CD14-positive monocyte (primary cell): ENCODE data around the gene CNRIP1. TPM values are rescaled to one million over a fixed set of nuclear protein-coding genes. Genes with fewer than 3 reads are reported as not detected.
"Not testable (repeated sequence)": the region's sequence is repeated elsewhere in the genome, so short reads cannot be mapped to it uniquely, and the experiment has no call there.

Experiments used
- DNase-seq, 3 donors: peaks; one replicate each; pipeline ENCODE4 v3.0.0-alpha.2; 2011 to 2022
- H2AFZ ChIP-seq: 2 replicates; pipeline ENCODE4 v1.6.0; 2012; ENCODE audit warnings: mild to moderate bottlenecking, low read depth, low read length, inconsistent platforms; ENCODE audit not compliant: insufficient read depth, poor library complexity, severe bottlenecking
- H3K27ac ChIP-seq, 2 donors: 1 replicate in 1 of 2; 2 replicates in 1 of 2; pipeline ENCODE4 v1.5.1; 2012 to 2013; ENCODE audit warnings: low read length in 2 of 2, control low read depth in 1 of 2, inconsistent platforms in 1 of 2, low read depth in 1 of 2, mild to moderate bottlenecking in 1 of 2
- H3K27me3 ChIP-seq, 2 donors: one replicate each; pipeline versions ENCODE4 v1.6.0 to v1.6.1; 2011 to 2013; ENCODE audit warnings: low read length in 2 of 2; ENCODE audit not compliant: control insufficient read depth in 2 of 2, insufficient read depth in 2 of 2
- H3K36me3 ChIP-seq, 2 donors: replicated peaks in 1 of 2; 1 replicate in 1 of 2; 2 replicates in 1 of 2; pipeline versions ENCODE4 v1.5.1 to v1.6.1; 2012 to 2013; ENCODE audit warnings: low read length in 2 of 2, control low read depth in 1 of 2, inconsistent platforms in 1 of 2, mild to moderate bottlenecking in 1 of 2; ENCODE audit not compliant: insufficient read depth in 2 of 2, control insufficient read depth in 1 of 2
- H3K4me1 ChIP-seq, 2 donors: 1 replicate in 1 of 2; 2 replicates in 1 of 2; pipeline versions ENCODE4 v1.5.1 to v1.6.1; 2012 to 2013; ENCODE audit warnings: low read length in 2 of 2, control low read depth in 1 of 2, inconsistent platforms in 1 of 2, mild to moderate bottlenecking in 1 of 2, moderate library complexity in 1 of 2; ENCODE audit not compliant: insufficient read depth in 2 of 2, control insufficient read depth in 1 of 2
- H3K4me2 ChIP-seq: replicated peaks from 2 replicates; pipeline ENCODE3; 2012; ENCODE audit warnings: low read length, moderate library complexity, mild to moderate bottlenecking; ENCODE audit not compliant: poor library complexity, severe bottlenecking; ENCODE audit errors: extremely low read depth
- H3K4me3 ChIP-seq, 3 experiments: fragments of 200-600 bp in 1 of 3; sonication (generic) in 1 of 3; replicated peaks in 1 of 3; 1 replicate in 2 of 3; 2 replicates in 1 of 3; pipeline ENCODE4 v1.5.1; 2011 to 2013; ENCODE audit warnings: low read length in 3 of 3, mild to moderate bottlenecking in 3 of 3, control low read depth in 2 of 3, low read depth in 2 of 3, inconsistent platforms in 1 of 3, moderate library complexity in 1 of 3
- H3K79me2 ChIP-seq: 2 replicates; pipeline ENCODE4 v1.6.0; 2012; ENCODE audit warnings: mild to moderate bottlenecking, control low read depth, inconsistent platforms, low read length, moderate library complexity; ENCODE audit not compliant: insufficient read depth
- H3K9ac ChIP-seq: 2 replicates; pipeline ENCODE4 v1.6.0; 2017; ENCODE audit warnings: low read length, mild to moderate bottlenecking; ENCODE audit not compliant: insufficient read depth, poor library complexity, severe bottlenecking
- H3K9me3 ChIP-seq, 2 donors: replicated peaks in 1 of 2; 1 replicate in 1 of 2; 2 replicates in 1 of 2; pipeline versions ENCODE4 v1.5.1 to v1.6.1; 2012 to 2013; ENCODE audit warnings: low read length in 2 of 2, control low read depth in 1 of 2; ENCODE audit not compliant: control insufficient read depth in 1 of 2, insufficient read depth in 1 of 2
- H4K20me1 ChIP-seq: 2 replicates; pipeline ENCODE4 v1.6.0; 2012; ENCODE audit warnings: mild to moderate bottlenecking, low read length, control low read depth, moderate library complexity; ENCODE audit not compliant: insufficient read depth
- H3K27ac Mint-ChIP-seq, 7 donors: one replicate each; pipeline ENCODE4 v1.8.0; 2020; ENCODE audit warnings: mild to moderate bottlenecking in 7 of 7, mixed read lengths in 7 of 7, moderate library complexity in 6 of 7, inconsistent platforms in 2 of 7
- H3K27me3 Mint-ChIP-seq, 3 donors: one replicate each; pipeline ENCODE4 v1.8.0; 2021 to 2022; ENCODE audit warnings: low read depth in 3 of 3, mild to moderate bottlenecking in 3 of 3, mixed read lengths in 3 of 3, moderate library complexity in 3 of 3, inconsistent platforms in 1 of 3
- H3K36me3 Mint-ChIP-seq, 2 donors: one replicate each; pipeline ENCODE4 v1.8.0; 2020; ENCODE audit warnings: mixed read lengths in 2 of 2, inconsistent platforms in 1 of 2, mild to moderate bottlenecking in 1 of 2
- H3K4me1 Mint-ChIP-seq: one replicate; pipeline ENCODE4 v1.8.0; 2020; ENCODE audit warnings: mild to moderate bottlenecking, mixed read lengths
- H3K4me3 Mint-ChIP-seq, 2 donors: one replicate each; pipeline ENCODE4 v1.8.0; 2020; ENCODE audit warnings: mild to moderate bottlenecking in 2 of 2, mixed read lengths in 2 of 2, moderate library complexity in 1 of 2
- H3K9me3 Mint-ChIP-seq, 7 donors: one replicate each; pipeline ENCODE4 v1.8.0; 2020 to 2022; ENCODE audit warnings: mixed read lengths in 7 of 7, mild to moderate bottlenecking in 6 of 7, moderate library complexity in 6 of 7, inconsistent platforms in 2 of 7
- CTCF ChIP-seq: fragments of 200-600 bp; IDR thresholded peaks from one replicate; pipeline ENCODE4 v1.8.0; 2022; ENCODE audit warnings: antibody characterized with exemption, mild to moderate bottlenecking
- WGBS: methylation state at CpG from one replicate; pipeline ENCODE4 v1.1.5; 2013; ENCODE audit warnings: missing lambda C conversion rate; ENCODE audit not compliant: insufficient coverage; 5-methylcytosine and 5-hydroxymethylcytosine counted together
- intact Hi-C, 2 donors: fragments of 100-400 bp; cut with micrococcal nuclease; formaldehyde crosslinking; loops; one replicate each; pipeline versions ENCODE4 v1.15.0 to v1.15.1; 2023
- polyA plus RNA-seq, 3 donors: library from polyadenylated mRNA; depleted of rRNA in 1 of 3; unstranded in 2 of 3; stranded (reverse) in 1 of 3; fragments of 300-500 nt in 2 of 3; fragments of >200 nt in 1 of 3; fragmentation: Illumina TruSeq in 2 of 3; gene quantifications; 1 replicate in 2 of 3; 2 replicates in 1 of 3; pipeline ENCODE4 v1.2.3, GENCODE V29; 2012 to 2021

The CNRIP1 gene
- polyA plus RNA-seq, 3 donors: 0.09 to 0.53 (median 0.17) TPM

- no peak overlapping the region for H3K4me3 ChIP-seq
- H4K20me1 ChIP-seq: no peaks in the 10 kb centered on the region
- peaks cover 0 to 4% (median 0%) of the 10 kb centered on the region in 7 donors for H3K9me3 Mint-ChIP-seq
Observed at GRCh38 chr2:68311033-68311432, 8.7 kb downstream of the CNRIP1 start.

GRCh38 chr2:68309426-68309825 is 10.3 kb downstream of the CNRIP1 start:
- H3K4me3 Mint-ChIP-seq: no peak overlapping the region
- Histone ChIP-seq H3K27ac (no peak overlapping the region), H4K20me1 (no peaks in the 10 kb centered on the region), H3K9ac (no peak overlapping the region), H3K36me3 (no peaks in the 10 kb centered on the region), H3K79me2 (no peaks in the 10 kb centered on the region), H3K27me3 (no peaks in the 10 kb centered on the region), H3K4me2 (no peak overlapping the region), H3K4me3 (no peak overlapping the region), H2AFZ (no peak overlapping the region), H3K9me3 (no peaks in the 10 kb centered on the region), H3K4me1 (no peaks in the 10 kb centered on the region)
- no peak for TF ChIP-seq CTCF
- H3K36me3 Mint-ChIP-seq: no peaks in the 10 kb centered on the region
- peaks cover 0 to 7% (median 0%) of the 10 kb centered on the region in 7 donors for H3K9me3 Mint-ChIP-seq
- H3K27ac Mint-ChIP-seq: peak overlapping the region in 1 of 7 donors; percentile 76
- H3K4me1 Mint-ChIP-seq: no peaks in the 10 kb centered on the region
- intact Hi-C loops: no loop called here
- DNase-seq: no peak
- peaks cover 1 to 3% (median 2%) of the 10 kb centered on the region in 3 donors for H3K27me3 Mint-ChIP-seq

More at GRCh38 chr2:68311033-68311432, 8.7 kb downstream of the CNRIP1 start:
- TF ChIP-seq CTCF: no peak
- Histone ChIP-seq H3K79me2 (no peaks in the 10 kb centered on the region), H3K4me2 (no peak overlapping the region), H3K9me3 (no peaks in the 10 kb centered on the region), H2AFZ (no peak overlapping the region), H3K9ac (no peak overlapping the region), H3K4me1 (no peaks in the 10 kb centered on the region), H3K36me3 (no peaks in the 10 kb centered on the region), H3K27me3 (no peaks in the 10 kb centered on the region), H3K27ac (no peak overlapping the region)
- Mint-ChIP-seq H3K4me1 (no peaks in the 10 kb centered on the region), H3K4me3 (no peak overlapping the region), H3K36me3 (no peaks in the 10 kb centered on the region), H3K27me3 (peaks cover 0 to 4% (median 1%) of the 10 kb centered on the region in 3 donors), H3K27ac (no peak overlapping the region)
- intact Hi-C loops: no loop called here
- DNase-seq: no peak

- H2AFZ ChIP-seq, H3K27ac ChIP-seq, H4K20me1 ChIP-seq, H3K27ac Mint-ChIP-seq, DNase-seq, H3K27me3 ChIP-seq, H3K9me3 ChIP-seq, H3K4me3 ChIP-seq, H3K9ac ChIP-seq, H3K9me3 Mint-ChIP-seq, H3K79me2 ChIP-seq, H3K4me3 Mint-ChIP-seq, H3K36me3 Mint-ChIP-seq, H3K4me1 Mint-ChIP-seq, H3K36me3 ChIP-seq, H3K4me2 ChIP-seq, H3K27me3 Mint-ChIP-seq, intact Hi-C loops, H3K4me1 ChIP-seq: not testable (repeated sequence)
- WGBS: no CpG with 5 or more reads among the region's 1 CpG
Observed at GRCh38 chr2:68303902-68304272, 15.9 kb downstream of the CNRIP1 start.
